ENCODE measurements around the gene EZH1. TPM values are rescaled to one million over a fixed set of nuclear protein-coding genes. Genes with fewer than 3 reads are reported as not detected.

Gene EZH1
- 10 to 100 TPM; 27.2 to 29.2 TPM for total RNA-seq

DNA sequence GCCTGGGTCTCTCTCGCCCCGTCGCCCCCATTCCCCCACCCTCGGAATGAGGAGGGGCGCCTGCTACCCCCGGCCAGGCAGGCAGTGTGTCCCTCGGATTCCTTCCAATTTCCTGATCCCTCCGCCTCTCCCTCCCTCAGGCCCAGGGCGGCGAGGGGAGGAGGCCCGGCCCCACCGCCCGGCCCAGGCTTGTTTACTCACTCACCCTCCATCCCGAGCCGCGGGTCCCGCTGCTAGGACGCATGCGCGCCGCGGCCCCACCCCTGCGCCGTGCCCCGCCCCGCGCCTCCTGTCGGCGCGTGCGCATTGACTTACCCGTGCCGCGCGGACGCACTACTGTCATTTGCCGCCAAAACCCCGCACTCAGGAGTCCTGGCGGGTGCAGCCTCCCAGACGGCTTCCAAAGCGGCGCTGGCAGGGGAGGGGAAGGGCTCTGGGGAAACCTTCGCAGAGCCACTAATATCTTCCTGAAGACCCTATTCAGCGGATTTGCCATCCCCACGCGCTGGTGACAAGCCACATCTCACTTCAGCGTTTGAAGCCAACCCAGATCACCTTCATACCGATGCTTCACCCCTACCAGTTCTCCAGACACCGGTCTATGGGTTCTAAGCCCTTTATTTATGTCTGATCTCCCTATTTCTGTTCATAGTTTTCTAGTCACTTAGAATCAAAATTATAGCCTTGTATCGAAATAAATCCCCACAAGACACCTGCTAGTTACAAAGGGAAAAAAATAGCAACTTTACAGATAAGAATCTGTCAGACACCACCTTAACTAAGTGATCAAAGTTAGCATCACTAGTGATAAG, at the start of gene EZH1:
Gene EZH1 (minus strand): TSS at position 235 of the 812 bp plus-strand sequence. CDS start 16,099 bp downstream, outside the sequence.
- POLR2A ChIA-PET: interaction anchor here (1.0 to 1.6 kb wide), 2 partner anchors 18 to 28 kb away, joined by 4 read pairs; partner anchors contain the start of gene VPS25

DNA sequence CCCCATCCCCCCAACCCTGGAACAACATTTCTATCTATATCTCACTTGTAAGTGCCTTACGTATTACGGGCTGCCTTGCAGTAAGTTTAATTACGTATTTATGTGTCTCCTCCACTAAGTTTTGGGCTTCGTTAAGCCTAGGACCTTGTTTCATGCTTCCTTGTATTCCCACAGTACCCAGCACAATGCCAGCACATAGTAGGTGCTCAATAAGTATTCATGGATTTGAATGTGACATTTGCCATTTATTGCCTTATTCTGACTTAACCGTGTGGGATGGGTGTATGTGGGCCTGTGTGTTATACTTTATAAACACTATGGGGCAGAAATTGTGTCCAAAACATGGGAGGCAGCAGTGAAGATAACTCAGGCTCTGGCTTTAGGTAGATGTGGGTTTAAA, 47.7 kb upstream of the EZH1 start:
- ChIA-PET CTCF (no interaction called here), POLR2A (no interaction called here)

More for the DNA sequence above, at the start of gene EZH1:
- CTCF ChIA-PET: no interaction called here

DNA sequence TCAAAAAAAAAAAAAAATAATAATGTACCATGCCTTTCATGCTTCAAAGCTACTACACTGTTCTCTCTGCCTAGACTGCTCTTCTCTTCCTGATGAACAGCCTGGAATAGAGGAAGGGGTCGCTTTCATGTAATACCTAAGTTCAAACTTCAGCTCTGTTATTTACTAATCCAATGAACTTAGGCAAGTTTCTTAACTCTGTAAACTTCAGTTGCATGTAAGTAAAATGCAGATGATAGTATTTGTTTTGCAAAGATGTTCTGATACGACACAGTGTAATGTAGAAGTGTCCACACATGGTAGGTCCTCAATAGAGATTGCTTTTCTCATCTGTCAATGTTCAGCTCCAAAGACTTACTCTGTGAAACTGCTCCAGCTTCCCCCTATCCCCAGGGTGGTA, 47.1 kb upstream of the EZH1 start:
- CTCF ChIA-PET: interaction anchor here (0.5 to 1.7 kb wide), 2 partner anchors 28 to 156 kb away, joined by 3 to 4 read pairs; no protein-coding TSS in a partner anchor
- POLR2A ChIA-PET: no interaction called here

DNA sequence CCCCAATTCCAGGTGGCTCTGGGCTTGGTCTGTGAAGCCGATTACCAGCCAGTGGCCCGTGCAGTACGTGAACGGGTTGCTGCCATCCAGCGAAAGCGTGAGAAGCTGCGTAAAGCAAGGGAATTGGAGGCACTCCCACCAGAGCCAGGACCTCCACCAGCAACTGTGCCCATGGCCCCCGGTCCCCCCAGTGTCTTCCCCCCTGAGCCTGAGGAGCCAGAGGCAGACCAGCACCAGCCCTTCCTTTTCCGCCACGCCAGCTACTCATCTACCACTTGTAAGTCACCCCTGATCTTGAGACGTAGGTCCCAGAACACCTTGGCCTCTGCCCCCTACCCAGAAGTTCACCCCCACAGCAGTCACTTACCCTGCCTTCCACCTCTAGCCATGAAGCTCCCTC, 42.4 kb upstream of the EZH1 start:
- POLR2A ChIA-PET: interaction anchor here (0.9 kb wide), 1 partner anchor 9 kb away, joined by 3 read pairs; no protein-coding TSS in a partner anchor
- CTCF ChIA-PET: interaction anchor here (1.0 kb wide), 1 partner anchor 24 kb away, joined by 3 read pairs; no protein-coding TSS in a partner anchor

DNA sequence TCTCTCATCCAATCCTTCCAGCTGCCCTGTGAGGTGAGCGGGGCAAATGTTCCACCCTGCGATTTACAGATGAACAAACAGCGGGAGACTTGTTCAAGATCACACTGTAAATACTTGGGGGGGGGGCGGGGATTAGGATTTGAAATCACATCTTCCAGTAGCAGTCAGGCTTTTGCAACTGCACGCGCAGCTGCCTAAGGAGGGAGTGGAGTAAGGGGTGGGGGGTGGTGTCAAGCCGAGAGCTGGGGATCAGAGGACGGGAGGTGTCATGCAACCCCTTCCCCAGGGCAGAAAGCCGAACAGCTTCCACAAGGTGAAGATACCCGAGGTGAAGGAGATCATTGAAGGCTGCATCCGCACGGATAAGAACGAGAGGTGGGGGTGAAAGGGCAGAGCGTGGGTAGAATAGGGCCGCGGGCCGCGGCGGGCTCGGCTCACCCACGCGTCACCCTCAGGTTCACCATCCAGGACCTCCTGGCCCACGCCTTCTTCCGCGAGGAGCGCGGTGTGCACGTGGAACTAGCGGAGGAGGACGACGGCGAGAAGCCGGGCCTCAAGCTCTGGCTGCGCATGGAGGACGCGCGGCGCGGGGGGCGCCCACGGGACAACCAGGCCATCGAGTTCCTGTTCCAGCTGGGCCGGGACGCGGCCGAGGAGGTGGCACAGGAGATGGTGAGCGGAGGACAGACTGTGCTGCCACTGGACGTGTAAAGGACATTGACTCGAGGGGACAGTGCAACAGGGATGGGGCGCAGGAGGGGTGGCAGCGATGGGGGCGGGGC, 40.2 kb upstream of the EZH1 start:
- ChIA-PET POLR2A (no interaction called here), CTCF (interaction anchor here (0.5 to 1.1 kb wide), 4 partner anchors 12 to 206 kb away, joined by 3 to 4 read pairs (median 4); no protein-coding TSS in a partner anchor)

DNA sequence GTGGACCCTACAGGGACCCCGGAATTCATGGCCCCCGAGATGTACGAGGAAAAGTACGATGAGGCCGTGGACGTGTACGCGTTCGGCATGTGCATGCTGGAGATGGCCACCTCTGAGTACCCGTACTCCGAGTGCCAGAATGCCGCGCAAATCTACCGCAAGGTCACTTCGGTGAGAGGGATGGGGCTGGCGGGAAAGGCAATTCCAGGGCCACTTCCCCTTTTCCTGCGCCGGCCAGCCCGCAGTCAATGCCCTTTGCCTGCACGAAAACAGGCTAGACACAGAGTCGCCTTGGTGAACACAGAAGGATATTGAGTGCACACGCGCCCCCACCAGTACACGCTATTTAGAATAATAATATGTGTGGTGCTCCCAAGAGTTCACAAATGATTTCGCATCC, 39.6 kb upstream of the EZH1 start:
- POLR2A ChIA-PET: no interaction called here
- CTCF ChIA-PET: interaction anchor here (0.5 kb wide), 1 partner anchor 15 kb away, joined by 4 read pairs; no protein-coding TSS in a partner anchor

DNA sequence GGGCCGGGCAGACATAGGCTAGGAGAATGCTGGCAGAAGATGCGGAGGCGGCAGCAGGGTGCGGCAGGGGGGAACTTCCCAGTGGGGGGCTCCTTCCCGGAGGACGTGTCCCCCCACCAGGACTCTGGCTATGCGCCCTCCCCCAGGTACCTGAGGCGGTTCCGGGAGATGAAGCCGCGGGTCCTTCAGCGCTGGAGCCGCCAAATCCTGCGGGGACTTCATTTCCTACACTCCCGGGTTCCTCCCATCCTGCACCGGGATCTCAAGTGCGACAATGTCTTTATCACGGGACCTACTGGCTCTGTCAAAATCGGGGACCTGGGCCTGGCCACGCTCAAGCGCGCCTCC, 38.9 kb upstream of the EZH1 start:
- ChIA-PET POLR2A (no interaction called here), CTCF (no interaction called here)

DNA sequence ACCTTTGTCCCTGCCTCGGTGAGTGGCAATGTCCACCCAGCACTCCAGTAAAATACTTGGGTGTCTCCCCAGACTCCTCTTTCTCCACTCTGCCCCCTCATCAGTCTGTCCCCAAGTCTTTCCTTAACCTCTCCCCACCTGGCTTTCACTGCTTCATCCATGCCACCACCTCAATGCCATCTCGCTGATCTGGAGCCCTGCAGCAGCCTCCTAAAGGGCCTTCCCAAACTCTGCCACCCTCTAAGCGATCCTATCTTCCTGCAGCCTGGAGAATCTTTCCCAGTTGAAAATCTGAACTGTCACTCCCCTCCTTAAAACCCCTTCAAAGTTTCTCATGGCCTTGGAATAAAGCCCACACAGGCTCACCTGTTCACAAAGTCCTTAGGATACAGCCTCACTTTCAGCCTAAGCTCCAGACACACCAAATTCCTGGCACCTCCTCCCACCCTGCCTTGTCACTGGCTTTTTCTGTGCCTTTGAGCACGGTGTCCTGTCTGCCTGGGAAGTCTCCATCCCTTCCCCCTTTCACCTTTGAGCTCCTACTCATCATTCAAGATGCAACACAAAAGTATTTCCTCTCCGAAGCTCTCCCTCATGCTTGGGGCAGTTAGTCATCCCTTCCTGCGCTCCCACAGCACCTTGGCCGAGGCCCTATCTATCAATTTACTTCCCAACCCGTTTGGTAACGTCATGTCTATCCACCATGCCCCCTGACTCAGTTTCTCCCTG, 38.4 kb upstream of the EZH1 start:
- POLR2A ChIA-PET: no interaction called here
- CTCF ChIA-PET: no interaction called here

DNA sequence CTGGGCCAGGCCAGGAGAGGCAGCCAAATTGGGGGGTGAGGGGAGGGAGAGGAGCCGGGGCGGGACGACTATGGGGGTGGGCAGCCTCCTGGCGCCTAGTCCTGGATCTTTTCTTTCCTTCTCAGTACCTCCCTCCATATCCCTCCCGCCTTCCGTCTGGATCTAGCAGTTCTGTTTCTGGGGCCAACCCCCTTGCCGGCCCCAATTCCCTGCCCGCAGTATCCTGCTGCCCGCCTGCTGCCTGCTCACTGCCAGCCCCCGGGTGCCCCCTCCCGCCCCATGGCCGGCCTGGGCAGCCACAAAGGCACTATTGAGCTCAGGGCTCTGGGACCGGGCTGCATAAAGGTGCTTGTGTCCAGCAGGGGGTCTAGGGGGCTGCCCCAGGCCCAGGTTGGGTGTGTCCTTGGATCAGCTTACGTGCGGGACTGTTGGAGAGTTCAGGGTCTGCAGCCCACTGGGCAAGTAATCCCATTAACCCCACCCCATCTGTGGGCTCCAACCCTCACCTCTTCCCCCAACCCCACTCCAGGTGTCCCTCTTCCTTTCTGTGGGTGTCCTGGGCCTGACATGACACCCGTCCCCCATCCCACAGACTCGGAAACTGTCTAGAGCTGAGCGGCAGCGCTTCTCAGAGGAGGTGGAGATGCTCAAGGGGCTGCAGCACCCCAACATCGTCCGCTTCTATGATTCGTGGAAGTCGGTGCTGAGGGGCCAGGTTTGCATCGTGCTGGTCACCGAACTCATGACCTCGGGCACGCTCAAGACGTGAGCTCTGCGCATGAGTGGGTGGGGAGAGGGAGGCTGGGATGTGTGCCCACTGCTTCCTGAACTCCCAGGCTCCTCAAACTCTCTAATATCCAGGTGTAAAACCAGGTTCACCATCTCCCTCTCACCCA, 37.6 kb upstream of the EZH1 start:
- POLR2A ChIA-PET: interaction anchor here (1.0 kb wide), 1 partner anchor 9 kb away, joined by 4 read pairs; the partner anchor contains the start of gene VPS25
- CTCF ChIA-PET: no interaction called here

DNA sequence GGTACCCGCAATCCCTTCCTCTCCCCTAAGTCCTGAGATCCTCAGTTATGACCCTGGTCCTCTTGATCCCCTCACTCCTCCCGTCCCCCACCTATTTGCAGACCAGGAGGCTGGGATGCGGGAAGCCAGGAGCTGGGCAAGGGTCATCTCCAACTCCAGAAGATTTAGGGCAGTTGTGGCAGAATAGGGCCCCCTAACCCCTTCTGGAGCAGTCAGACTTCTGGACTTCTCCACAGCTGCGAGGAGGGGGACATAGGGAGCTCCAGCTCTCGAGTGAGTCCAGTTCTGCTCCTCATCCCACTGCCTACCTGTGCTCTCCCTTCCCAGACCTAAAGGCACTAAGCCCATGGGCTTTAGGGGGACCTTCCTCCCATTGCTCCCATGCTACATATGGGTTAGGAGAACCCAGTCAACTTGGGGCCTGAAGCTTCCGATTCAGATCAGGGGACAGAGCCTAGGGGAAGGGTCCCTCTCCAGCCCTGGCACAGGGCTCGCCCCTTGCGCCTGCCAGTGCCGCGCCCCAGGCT, 36.9 kb upstream of the EZH1 start:
- ChIA-PET CTCF (no interaction called here), POLR2A (interaction anchor here (1.0 kb wide), 1 partner anchor 8 kb away, joined by 4 read pairs; the partner anchor contains the start of gene VPS25)

DNA sequence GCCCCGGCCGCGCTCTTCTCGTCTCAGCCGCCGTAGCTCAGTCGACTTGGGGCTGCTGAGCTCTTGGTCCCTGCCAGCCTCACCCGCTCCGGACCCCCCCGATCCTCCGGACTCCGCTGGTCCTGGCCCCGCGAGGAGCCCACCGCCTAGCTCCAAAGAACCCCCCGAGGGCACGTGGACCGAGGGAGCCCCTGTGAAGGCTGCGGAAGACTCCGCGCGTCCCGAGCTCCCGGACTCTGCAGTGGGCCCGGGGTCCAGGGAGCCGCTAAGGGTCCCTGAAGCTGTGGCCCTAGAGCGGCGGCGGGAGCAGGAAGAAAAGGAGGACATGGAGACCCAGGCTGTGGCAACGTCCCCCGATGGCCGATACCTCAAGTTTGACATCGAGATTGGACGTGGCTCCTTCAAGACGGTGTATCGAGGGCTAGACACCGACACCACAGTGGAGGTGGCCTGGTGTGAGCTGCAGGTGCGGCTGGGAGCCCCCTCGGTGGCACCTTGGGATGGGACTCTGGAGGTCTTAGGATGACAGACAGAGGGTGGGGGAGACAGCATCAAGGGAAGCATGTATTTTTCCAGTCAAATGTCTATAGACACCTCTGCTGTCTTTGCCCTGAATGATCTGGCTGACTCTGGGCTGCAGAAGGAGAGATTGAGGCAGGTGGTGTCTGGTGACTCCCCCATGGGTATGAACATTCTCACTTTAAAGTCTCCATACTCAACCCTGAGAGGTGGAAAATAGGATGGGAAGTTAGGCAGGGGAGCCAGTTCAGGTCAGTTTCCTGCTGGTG, 36.2 kb upstream of the EZH1 start:
- POLR2A ChIA-PET: interaction anchor here (0.8 to 1.0 kb wide), 2 partner anchors 8 kb away, joined by 3 to 4 read pairs; partner anchors contain the start of gene VPS25
- CTCF ChIA-PET: interaction anchor here (0.5 kb wide), 1 partner anchor 14 kb away, joined by 5 read pairs; no protein-coding TSS in a partner anchor

DNA sequence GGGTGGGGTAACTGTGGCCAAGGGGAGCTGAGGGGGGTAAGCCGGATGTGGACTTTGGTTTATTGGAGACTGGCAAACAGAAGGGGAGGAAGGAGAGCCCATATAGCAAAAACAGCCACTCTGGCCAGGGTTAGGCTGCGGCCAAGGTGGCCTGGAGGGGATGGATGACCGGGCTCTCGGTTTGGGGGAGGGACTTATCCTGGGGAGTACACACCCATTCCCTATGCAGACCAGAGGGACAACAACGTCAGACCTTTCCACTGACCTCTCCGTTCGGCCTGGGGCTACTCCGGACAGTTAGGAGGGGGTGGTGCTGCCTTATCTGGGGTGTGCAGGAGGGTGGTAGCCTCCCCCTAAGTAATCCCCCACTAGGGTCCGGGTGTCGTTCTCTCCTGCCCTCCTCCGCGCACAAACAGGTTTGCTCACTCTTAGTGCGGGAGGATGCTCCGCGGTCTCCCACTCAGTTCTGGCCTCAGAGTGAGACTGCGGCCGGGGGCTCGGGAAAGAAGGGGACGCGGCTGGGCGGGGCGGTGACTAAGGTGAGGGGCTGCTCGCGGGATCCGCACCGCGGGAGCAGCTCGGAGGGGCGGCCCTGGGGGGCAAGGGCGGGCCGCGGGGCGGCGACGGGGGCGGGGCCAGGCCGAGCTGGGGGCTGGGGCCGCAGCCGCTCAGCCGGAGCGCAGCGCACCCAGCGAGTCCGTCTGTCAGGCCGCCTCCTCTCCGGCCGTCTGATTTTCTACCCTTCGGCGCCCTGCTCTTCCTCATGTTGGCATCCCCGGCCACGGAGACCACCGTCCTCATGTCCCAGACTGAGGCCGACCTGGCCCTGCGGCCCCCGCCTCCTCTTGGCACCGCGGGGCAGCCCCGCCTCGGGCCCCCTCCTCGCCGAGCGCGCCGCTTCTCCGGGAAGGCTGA, 35.4 kb upstream of the EZH1 start, which contains the start of gene WNK4:
Gene WNK4 (plus strand): TSS at position 675 of the 915 bp plus-strand sequence. CDS start 89 bp downstream, at position 764.
- POLR2A ChIA-PET: interaction anchor here (0.8 kb wide), 1 partner anchor 7 kb away, joined by 3 read pairs; the partner anchor contains the start of gene VPS25
- CTCF ChIA-PET: interaction anchor here (0.5 kb wide), 1 partner anchor 13 kb away, joined by 5 read pairs; no protein-coding TSS in a partner anchor

DNA sequence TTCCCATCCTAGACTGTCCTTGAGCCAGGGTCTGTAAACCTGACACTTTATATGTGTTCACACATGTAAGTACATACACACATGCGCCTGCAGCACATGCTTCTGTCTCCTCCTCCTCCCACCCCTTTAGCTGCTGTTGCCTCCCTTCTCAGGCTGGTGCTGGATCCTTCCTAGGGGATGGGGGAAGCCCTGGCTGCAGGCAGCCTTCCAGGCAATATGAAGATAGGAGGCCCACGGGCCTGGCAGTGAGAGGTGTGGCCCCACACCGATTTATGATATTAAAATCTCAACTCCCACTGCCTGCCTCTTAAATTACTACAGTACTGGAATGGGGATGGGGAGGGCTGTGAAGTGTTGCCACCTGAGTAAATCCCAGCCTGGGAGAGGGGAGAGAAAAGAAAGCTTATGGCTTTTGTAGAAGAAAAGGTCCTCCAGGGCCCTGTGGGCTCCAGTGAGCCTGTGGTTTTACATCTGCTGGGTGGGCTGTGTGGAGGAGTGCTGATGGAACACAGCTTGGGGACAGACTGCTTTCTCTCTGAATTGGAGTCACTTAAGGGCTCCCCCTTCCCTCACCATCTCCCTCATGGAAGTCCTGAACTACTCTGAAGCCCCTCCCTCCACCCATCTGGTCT, 34.6 kb upstream of the EZH1 start:
- CTCF ChIA-PET: no interaction called here
- POLR2A ChIA-PET: no interaction called here

DNA sequence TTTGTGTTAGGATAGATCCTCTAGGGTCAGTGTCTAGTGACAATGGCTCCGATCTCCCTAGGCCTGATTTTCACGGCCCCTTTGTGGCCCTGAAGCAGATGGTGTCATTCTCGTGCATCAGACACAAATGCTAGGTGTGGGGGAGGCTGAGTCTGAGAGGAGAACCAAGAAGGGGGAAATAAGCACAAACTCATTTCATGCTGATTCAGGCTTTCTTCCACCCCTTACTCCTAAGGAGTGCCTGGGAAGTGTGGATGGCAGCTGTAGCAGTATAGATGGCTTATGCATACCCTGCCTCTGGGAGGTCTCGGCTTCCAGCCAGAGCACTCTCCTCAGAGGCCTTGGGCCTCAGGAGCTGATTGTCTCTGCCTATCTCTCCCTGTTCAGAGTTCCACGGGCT, 33.7 kb upstream of the EZH1 start:
- POLR2A ChIA-PET: interaction anchor here (0.6 kb wide), 1 partner anchor 57 kb away, joined by 3 read pairs; no protein-coding TSS in a partner anchor
- CTCF ChIA-PET: no interaction called here

DNA sequence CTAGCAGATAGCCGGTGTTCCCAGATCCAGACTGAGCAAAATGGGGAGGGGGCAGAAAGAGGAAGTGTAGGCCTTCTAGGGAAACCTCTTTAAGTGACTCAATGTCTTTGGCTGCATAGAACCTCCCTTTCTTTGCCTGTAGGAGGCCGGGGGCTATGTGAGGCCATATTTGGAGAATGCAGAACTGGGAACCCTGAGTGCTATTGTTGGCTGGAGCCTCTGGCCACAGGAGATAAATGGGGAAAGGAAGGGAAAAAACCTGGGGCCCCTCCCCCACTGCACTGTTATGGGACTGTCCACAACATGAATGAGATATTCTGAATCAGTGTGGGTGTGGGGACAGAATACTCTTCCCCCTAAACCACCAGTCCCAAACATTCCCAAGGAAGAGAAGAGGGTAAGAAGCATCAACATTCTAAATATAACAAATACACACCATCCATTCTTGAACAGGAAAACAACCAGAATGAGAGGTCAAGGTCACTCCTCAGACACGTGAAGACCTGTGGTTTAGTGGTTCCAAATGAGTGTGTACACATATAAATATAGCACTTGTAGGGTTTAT, 30.8 kb upstream of the EZH1 start:
- ChIA-PET POLR2A (no interaction called here), CTCF (interaction anchor here (3.8 kb wide), 1 partner anchor 12 kb away, joined by 26 read pairs; no protein-coding TSS in a partner anchor)

Measured in activated CD8-positive, alpha-beta memory T cell treated with anti-CD3 and anti-CD28 coated beads for 36 hours (primary cell).